Endothelial cell of umbilical vein (primary cell): ENCODE measurements around the gene ASIC1. TPM values are rescaled to one million over a fixed set of nuclear protein-coding genes. Genes with fewer than 3 reads are reported as not detected.
A peak's percentile ranks its signal among the peaks of the same experiment; 100 is the strongest.

Experiments used
- BruUV-seq: library from RNA; stranded (reverse); fragments of 400-500 nt; replicated peaks from 2 replicates; lab custom pipeline; 2021; lab: Mats Ljungman, UMichigan
- CTCF ChIA-PET: fragments of 300-600, 350-600 bp; sonication (Branson Sonifier 250); formaldehyde crosslinking; loops from one replicate; lab custom pipeline; 2021; ENCODE audit warnings: antibody characterized with exemption, inconsistent platforms; lab: Charles Lee
- POLR2A ChIA-PET: fragments of 300-600, 350-600 bp; sonication (Branson Sonifier 250); formaldehyde crosslinking; loops from one replicate; lab custom pipeline; 2021; ENCODE audit warnings: antibody characterized with exemption, inconsistent platforms; lab: Charles Lee
- DNase-seq: peaks from one replicate; pipeline ENCODE4 v3.0.0-alpha.2; 2011; ENCODE audit warnings: low read depth, low spot score
- FAIRE-seq: peaks from 2 replicates; lab custom pipeline; 2011; peaks lifted over from hg19 to GRCh38; lab: Jason Lieb, UNC
- H2AFZ ChIP-seq: 2 replicates; pipeline ENCODE4 v1.6.0; 2012; ENCODE audit warnings: low read depth, low read length, control low read depth, inconsistent platforms
- H3K27ac ChIP-seq: 2 replicates; pipeline ENCODE4 v1.5.1; 2011; ENCODE audit warnings: low read depth, mild to moderate bottlenecking, control low read depth, low read length, moderate library complexity; ENCODE audit not compliant: insufficient read depth
- H3K27me3 ChIP-seq, 2 experiments: 2 replicates each; pipeline versions ENCODE4 v1.6.0 to v1.6.1; 2011; ENCODE audit warnings: low read length in 2 of 2, mixed read lengths in 1 of 2; ENCODE audit not compliant: control insufficient read depth in 2 of 2, insufficient read depth in 2 of 2
- H3K36me3 ChIP-seq, 2 experiments: 2 replicates in 1 of 2; 3 replicates in 1 of 2; pipeline ENCODE4 v1.5.1; 2011; ENCODE audit warnings: low read length in 2 of 2, mild to moderate bottlenecking in 1 of 2, moderate library complexity in 1 of 2; ENCODE audit not compliant: control insufficient read depth in 2 of 2, insufficient read depth in 2 of 2; ENCODE audit errors: extremely low read depth in 1 of 2
- H3K4me1 ChIP-seq: 3 replicates; pipeline ENCODE4 v1.5.1; 2011; ENCODE audit warnings: mild to moderate bottlenecking, low read length; ENCODE audit not compliant: control insufficient read depth, insufficient read depth; ENCODE audit errors: extremely low read depth
- H3K4me2 ChIP-seq: 2 replicates; pipeline ENCODE4 v1.6.1; 2011; ENCODE audit warnings: low read length, control low read depth, mixed read lengths; ENCODE audit not compliant: insufficient read depth
- H3K4me3 ChIP-seq, 3 experiments: fragments of 200-600 bp in 1 of 3; sonication (generic), shearing (Covaris generic) in 1 of 3; replicated peaks in 1 of 3; 2 replicates each; pipeline ENCODE4 v1.5.1; 2011 to 2016; ENCODE audit warnings: control low read depth in 3 of 3, low read length in 3 of 3, mild to moderate bottlenecking in 2 of 3, inconsistent platforms in 1 of 3, low read depth in 1 of 3, moderate library complexity in 1 of 3; ENCODE audit not compliant: insufficient read depth in 1 of 3
- H3K79me2 ChIP-seq: 2 replicates; pipeline ENCODE4 v1.6.0; 2012; ENCODE audit warnings: low read length, inconsistent platforms; ENCODE audit not compliant: control insufficient read depth, insufficient read depth
- H3K9ac ChIP-seq: replicated peaks from 2 replicates; pipeline ENCODE3; 2011; ENCODE audit warnings: low read length, control low read depth; ENCODE audit not compliant: insufficient read depth; ENCODE audit errors: extremely low read depth
- H3K9me1 ChIP-seq: replicated peaks from 3 replicates; pipeline ENCODE4 v1.6.0; 2011; ENCODE audit warnings: mild to moderate bottlenecking, low read length; ENCODE audit not compliant: control insufficient read depth, insufficient read depth; ENCODE audit errors: extremely low read depth
- H3K9me3 ChIP-seq: replicated peaks from 2 replicates; pipeline ENCODE4 v1.5.1; 2012; ENCODE audit warnings: low read length, inconsistent platforms; ENCODE audit not compliant: control insufficient read depth, insufficient read depth
- H4K20me1 ChIP-seq: replicated peaks from 2 replicates; pipeline ENCODE3; 2011; ENCODE audit warnings: mild to moderate bottlenecking, low read length; ENCODE audit not compliant: control insufficient read depth, insufficient read depth; ENCODE audit errors: extremely low read depth
- FOS ChIP-seq: IDR thresholded peaks from 2 replicates; pipeline ENCODE4 v1.6.1; 2011; ENCODE audit warnings: mild to moderate bottlenecking, low read length, moderate library complexity, borderline replicate concordance; ENCODE audit not compliant: insufficient read depth
- GATA2 ChIP-seq: IDR thresholded peaks from 2 replicates; pipeline ENCODE4 v1.7.0; 2011; ENCODE audit warnings: low read depth, mild to moderate bottlenecking, moderate library complexity, mixed read lengths, low read length; ENCODE audit not compliant: insufficient read length, insufficient read depth
- JUN ChIP-seq: IDR thresholded peaks from 2 replicates; pipeline ENCODE4 v1.6.1; 2011; ENCODE audit warnings: borderline replicate concordance, low read depth; ENCODE audit not compliant: insufficient read length, insufficient read depth
- MYC ChIP-seq: IDR thresholded peaks from one replicate; pipeline ENCODE4 v1.6.1; 2011; ENCODE audit warnings: mild to moderate bottlenecking, low read depth, low read length
- POLR2A ChIP-seq: IDR thresholded peaks from 2 replicates; pipeline ENCODE4 v1.6.1; 2012; ENCODE audit warnings: low read depth, mild to moderate bottlenecking, control low read depth, low read length
- dilution Hi-C: fragments of 300-500 bp; cut with MboI; formaldehyde crosslinking; loops from one replicate; pipeline ENCODE4 v1.15.0; 2019; ENCODE audit warnings: low sequenced_read_pairs; ENCODE audit not compliant: extremely low pct_ligation_motif_present
- intact Hi-C: fragments of 100-400 bp; cut with micrococcal nuclease; formaldehyde crosslinking; loops from one replicate; pipeline ENCODE4 v1.10.0; 2022
- polyA plus RNA-seq, 4 experiments: library from polyadenylated mRNA; depleted of rRNA in 3 of 4; stranded (reverse) in 3 of 4; unstranded in 1 of 4; fragments of >200 nt; gene quantifications; 2 replicates each; pipeline versions ENCODE4 v1.2.1 to v1.2.3, GENCODE V29; 2011 to 2012; ENCODE audit warnings: missing spikeins in 1 of 4
- total RNA-seq: library from RNA; stranded (reverse); gene quantifications from 2 replicates; pipeline ENCODE4 v1.2.3, GENCODE V29; 2021
- TF ChIP-seq, protein P1 (sequence below), 2 donors: IDR thresholded peaks; 1 replicate in 1 of 2; 2 replicates in 1 of 2; pipeline ENCODE4 v1.5.1; 2011; ENCODE audit warnings: low read length in 2 of 2, mild to moderate bottlenecking in 2 of 2, moderate library complexity in 2 of 2, control low read depth in 1 of 2, inconsistent platforms in 1 of 2, low read depth in 1 of 2; ENCODE audit not compliant: insufficient read depth in 1 of 2; ENCODE audit errors: extremely low read depth in 1 of 2
- TF ChIP-seq, protein P2 (sequence below): IDR thresholded peaks from 2 replicates; pipeline ENCODE4 v1.6.1; 2011; ENCODE audit not compliant: insufficient read depth, insufficient read length

The ASIC1 gene
- total and polyA plus RNA-seq, 2 donors (not counting 3 experiments of a cell fraction or from before 2014, with no cell fraction given): 0.53 to 0.66 TPM

DNA sequence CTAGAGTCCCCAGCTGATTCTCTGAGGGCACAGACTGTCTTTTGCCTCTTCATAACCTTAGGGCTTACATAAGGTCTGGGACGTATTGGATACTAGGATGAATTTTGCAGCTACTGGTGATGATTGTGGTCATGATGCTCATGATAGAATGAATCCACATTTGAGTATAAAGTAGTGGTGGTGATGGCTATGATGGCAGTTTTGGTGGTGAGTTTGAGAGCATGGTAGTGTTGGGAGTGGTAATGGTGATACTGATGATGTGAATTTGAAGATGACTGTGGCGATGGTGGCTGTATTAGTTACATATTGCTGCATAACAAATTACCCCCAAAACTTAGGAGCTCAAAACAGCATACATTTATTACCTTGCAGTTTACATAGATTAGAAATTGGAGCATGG is 14.1 kb upstream of the ASIC1 start:
- FAIRE-seq (no peak), DNase-seq (no peak)
- intact Hi-C loops: no loop called here
- H3K4me1 ChIP-seq: no peaks in the 10 kb centered on the region
- TF ChIP-seq POLR2A (no peak), MYC (no peak), GATA2 (no peak)
- H3K27ac ChIP-seq: no peak overlapping the region
- H3K4me3 ChIP-seq: no peak overlapping the region
- H3K4me2 ChIP-seq: no peak overlapping the region
- H3K9ac ChIP-seq: no peak overlapping the region
- H3K9me1 ChIP-seq: no peaks in the 10 kb centered on the region
- H3K36me3 ChIP-seq: no peaks in the 10 kb centered on the region
- H3K9me3 ChIP-seq: no peaks in the 10 kb centered on the region
- CTCF ChIA-PET: interaction anchor here (0.6 to 3.4 kb wide), 3 partner anchors 10 to 26 kb away, joined by 3 to 15 read pairs (median 5); no protein-coding TSS in a partner anchor
- dilution Hi-C loops: no loop called here
- no peak overlapping the region for H2AFZ ChIP-seq
- H4K20me1 ChIP-seq: no peaks in the 10 kb centered on the region
- H3K27me3 ChIP-seq: peaks cover 7 to 10% of the 10 kb centered on the region in 2 experiments
- POLR2A ChIA-PET: no interaction called here
- no peaks in the 10 kb centered on the region for H3K79me2 ChIP-seq
- BruUV-seq: no TSS peak

DNA sequence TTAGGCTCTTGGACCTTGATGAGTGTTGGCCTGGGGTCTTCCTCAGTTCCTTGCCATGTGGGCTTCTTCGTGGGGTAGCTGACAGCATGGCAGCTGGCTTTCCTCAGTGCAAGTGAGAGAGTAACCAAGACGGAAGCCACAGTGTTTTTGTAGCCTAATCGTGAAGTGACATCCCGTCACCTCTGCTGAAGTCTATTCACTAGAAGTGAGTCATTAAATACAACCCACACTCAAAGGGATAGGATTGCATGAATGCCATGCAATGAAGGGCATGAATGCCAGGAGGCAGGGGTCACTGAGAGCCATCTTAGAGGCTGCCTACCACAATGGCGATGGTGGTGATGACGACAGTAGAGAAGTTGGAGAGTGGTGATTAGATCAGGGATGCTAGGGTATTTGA is 13.5 kb upstream of the ASIC1 start:
- Histone ChIP-seq H3K79me2 (no peaks in the 10 kb centered on the region), H3K27ac (no peak overlapping the region), H3K9me1 (no peaks in the 10 kb centered on the region), H3K4me3 (no peak overlapping the region), H3K4me2 (no peak overlapping the region), H2AFZ (no peak overlapping the region), H3K9me3 (no peaks in the 10 kb centered on the region), H3K27me3 (peaks cover 7 to 10% of the 10 kb centered on the region in 2 experiments), H4K20me1 (no peaks in the 10 kb centered on the region), H3K36me3 (no peaks in the 10 kb centered on the region), H3K4me1 (no peaks in the 10 kb centered on the region), H3K9ac (no peak overlapping the region)
- ChIA-PET CTCF (interaction anchor here (1.1 to 3.4 kb wide), 3 partner anchors 12 to 132 kb away, joined by 3 to 15 read pairs (median 5); no protein-coding TSS in a partner anchor), POLR2A (no interaction called here)
- intact Hi-C loops: no loop called here
- dilution Hi-C loops: no loop called here
- DNase-seq (no peak), FAIRE-seq (peak; percentile 40)
- TF ChIP-seq MYC (no peak), JUN (no peak), FOS (no peak)
- TF ChIP-seq, protein P1, sequence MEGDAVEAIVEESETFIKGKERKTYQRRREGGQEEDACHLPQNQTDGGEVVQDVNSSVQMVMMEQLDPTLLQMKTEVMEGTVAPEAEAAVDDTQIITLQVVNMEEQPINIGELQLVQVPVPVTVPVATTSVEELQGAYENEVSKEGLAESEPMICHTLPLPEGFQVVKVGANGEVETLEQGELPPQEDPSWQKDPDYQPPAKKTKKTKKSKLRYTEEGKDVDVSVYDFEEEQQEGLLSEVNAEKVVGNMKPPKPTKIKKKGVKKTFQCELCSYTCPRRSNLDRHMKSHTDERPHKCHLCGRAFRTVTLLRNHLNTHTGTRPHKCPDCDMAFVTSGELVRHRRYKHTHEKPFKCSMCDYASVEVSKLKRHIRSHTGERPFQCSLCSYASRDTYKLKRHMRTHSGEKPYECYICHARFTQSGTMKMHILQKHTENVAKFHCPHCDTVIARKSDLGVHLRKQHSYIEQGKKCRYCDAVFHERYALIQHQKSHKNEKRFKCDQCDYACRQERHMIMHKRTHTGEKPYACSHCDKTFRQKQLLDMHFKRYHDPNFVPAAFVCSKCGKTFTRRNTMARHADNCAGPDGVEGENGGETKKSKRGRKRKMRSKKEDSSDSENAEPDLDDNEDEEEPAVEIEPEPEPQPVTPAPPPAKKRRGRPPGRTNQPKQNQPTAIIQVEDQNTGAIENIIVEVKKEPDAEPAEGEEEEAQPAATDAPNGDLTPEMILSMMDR (IDR thresholded peaks at IDR 0.05; ENCODE audit: extremely low read depth in 1 of 2, insufficient read depth in 1 of 2, low read depth in 1 of 2, low read length in 2 of 2): no peak
- TF ChIP-seq, protein P2, sequence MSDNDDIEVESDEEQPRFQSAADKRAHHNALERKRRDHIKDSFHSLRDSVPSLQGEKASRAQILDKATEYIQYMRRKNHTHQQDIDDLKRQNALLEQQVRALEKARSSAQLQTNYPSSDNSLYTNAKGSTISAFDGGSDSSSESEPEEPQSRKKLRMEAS: no peak
- no TSS peak for BruUV-seq
